ENCODE measurements around the gene SGO2.

DNA sequence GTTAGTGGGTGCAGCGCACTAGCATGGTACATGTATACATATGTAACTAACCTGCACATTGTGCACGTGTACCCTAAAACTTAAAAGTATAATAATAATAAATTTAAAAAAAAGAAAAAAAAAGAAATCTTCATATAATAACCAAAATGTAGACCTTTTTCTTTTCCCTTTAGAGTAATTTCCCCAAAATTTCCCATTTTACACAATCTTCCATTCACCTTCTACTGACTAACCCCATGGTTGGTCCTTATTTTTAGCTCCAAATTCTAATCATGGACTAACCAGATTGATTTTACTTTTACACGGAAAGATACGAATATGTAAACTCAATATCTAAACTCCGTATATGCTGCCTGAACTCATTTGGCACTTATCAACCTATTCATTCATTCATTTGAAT, 23.8 kb upstream of the SGO2 start:
- TF ChIP-seq POLR2A (IDR thresholded peaks at IDR 0.05; ENCODE audit: low read depth), result no peak
- TF ChIP-seq, protein P1, sequence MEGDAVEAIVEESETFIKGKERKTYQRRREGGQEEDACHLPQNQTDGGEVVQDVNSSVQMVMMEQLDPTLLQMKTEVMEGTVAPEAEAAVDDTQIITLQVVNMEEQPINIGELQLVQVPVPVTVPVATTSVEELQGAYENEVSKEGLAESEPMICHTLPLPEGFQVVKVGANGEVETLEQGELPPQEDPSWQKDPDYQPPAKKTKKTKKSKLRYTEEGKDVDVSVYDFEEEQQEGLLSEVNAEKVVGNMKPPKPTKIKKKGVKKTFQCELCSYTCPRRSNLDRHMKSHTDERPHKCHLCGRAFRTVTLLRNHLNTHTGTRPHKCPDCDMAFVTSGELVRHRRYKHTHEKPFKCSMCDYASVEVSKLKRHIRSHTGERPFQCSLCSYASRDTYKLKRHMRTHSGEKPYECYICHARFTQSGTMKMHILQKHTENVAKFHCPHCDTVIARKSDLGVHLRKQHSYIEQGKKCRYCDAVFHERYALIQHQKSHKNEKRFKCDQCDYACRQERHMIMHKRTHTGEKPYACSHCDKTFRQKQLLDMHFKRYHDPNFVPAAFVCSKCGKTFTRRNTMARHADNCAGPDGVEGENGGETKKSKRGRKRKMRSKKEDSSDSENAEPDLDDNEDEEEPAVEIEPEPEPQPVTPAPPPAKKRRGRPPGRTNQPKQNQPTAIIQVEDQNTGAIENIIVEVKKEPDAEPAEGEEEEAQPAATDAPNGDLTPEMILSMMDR (IDR thresholded peaks at IDR 0.05), result no peak
- TF ChIP-seq EP300 (IDR thresholded peaks at IDR 0.05), result no peak
